ENCODE results near the gene LRRC36.
"Not testable (repeated sequence)": the region's sequence is repeated elsewhere in the genome, so short reads cannot be mapped to it uniquely, and the experiment has no call there.

Gene LRRC36

DNA sequence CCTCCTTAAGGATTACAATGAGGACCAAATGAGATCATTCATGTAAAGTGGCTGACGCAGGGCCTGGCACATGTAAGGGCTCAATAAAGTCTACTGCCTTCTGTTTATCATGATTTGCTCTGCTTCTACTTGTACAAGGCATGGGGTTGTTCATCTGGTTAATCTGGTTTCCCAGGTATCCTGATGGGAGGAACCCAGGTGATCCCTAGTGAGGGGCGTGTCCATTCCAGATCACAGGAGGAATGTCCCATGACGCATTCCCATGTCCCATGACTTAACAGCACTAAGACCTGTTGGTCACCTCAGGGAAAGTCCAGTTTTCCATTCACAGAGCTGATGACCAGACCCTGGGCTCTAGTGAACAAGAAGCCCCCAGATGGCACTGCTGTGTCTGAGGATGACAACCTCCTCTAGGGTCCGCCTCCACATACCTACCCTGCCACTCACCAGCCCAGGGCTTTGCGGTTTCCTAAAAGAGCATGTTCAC is 78.2 kb downstream of the LRRC36 start:
- no peak for DNase-seq

DNA sequence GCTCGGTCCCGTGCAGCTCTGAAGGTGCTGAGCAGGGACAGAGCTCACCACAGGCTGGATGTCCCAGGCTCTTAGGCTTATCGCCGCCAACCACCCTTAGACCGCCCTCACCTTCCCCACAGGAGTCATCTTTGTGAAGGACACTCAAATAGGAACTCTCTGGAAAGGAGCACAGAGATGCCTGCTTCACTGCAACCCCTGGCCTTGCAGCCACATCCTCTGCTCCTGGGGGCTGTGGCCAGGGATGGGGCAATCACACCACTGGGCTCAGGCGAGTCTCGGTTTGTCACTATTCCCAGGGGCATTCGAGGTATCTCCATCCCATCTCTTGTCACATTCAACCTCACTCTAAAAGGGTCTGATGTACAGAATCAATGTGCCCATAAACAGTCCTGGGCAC is 78.7 kb downstream of the LRRC36 start:
- DNase-seq: no peak

DNA sequence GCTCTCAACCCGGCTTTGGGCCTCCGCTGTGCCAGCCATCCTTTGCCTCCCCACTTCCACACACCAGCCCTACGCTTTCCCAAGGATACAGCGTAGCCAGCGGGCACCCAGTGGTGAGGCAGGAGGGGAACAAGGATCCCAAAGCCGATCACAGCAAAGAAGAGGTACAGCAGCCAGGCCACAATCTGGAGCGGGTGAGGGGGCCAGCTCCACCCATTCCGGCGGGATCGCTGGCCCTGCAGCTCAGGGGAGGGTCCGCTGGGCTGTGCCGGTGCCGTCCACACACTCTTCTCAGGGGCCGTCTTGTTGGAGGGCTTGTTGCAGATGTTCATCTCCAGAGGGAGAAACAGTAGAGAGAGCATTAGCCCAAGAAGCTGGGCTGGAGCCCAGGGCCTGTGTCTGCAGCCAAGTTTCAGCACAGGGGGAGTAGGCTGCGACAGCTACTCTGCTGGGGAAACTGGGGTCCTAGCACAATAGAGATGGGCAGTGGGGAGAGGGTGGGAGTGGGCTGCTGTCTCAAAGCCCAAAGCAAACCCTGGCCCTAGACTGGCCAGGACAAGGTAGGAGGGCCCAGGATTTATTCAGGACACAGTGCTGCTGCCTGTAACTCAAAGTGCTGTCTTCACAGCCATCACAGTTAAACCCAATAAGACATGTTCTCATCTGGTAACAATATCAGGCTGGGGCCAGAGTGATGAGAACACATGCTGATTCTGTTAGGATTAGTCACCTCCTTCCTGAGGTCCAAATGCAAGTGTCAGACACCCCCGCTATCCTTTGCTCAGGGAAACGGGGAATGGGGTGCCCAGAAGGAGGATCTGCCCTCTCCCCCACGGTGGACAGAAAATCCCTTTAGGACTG is 79.7 kb downstream of the LRRC36 start:
- no peak for DNase-seq

DNA sequence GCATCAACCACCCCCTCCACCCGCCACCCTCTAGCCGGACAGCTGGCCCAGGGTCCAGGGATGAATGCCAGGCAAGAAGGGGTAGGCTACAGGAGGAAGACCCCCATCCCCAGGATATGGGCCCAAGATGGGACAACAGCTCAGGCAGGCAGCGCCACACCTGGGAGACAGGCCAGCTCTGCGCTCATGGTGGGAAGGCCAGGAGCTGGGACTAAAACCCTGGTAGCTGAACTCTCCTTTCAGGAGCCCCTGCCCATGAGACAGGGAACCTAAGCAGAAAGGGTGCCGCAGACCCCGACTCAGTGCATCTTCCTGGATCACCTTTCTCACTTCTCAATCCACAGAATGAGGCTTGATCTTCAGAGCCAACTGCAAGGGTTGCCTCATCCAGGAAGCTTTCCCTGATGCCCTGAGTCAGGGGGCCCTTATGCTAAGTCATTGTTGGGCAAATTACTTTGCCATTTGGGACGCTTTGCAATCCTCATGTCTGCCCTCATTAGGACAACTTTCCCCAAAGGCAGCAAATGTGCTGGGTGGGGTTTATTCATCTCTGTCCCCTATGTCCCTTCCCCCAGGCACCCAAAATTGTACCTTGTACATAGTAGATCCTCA is 80.7 kb downstream of the LRRC36 start:
- no peak for DNase-seq

DNA sequence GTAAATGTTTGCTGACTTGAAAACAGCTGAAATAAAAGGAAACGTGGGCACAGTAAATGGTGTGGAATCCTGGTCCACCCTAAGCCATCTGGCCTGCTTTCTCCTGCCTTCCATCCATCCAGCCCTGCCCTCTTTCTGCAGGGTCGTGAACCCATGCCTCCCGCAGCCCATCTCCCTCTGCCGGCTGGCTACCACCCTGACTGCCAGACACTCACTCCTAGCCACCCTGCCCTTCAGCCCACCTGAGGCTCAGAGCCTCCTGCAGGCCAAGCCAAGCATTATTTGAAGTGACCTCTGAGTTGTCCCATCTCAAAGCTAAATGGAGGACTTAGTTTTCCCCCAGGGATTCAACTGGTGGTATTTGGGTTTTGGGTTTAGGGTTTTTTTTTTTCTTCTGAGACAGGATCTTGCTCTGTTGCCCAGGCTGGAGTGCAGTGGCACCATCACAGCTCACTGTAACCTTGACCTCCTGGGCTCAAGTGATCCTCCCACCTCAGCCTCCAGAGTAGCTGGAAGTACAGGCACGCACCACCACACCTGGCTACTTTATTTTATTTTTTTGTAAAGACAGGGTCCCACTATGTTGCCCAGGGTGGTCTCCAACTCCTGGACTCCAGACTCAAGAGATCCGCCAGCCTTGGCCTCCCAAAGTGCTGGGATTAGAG is 81.3 kb downstream of the LRRC36 start:
- no peak for DNase-seq

DNA sequence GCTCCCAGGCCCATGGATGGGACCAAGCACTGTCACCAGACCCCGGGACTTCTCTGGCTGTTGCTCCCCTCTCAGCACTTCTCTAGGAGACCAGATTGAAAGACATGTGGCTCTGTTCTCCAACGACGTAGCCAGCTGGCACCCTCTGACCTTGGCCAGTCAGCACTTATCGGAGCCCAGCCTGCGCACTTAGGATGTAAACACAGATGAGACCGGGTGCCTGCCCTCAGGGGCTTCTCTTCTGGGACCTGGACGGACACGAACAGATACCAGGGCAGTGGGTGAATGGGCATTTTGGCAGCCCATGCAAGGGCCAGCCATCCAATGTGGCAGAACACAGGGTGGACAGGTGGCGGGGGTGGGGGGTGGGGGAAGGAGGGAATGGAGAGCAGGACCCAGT is 83.0 kb downstream of the LRRC36 start:
- DNase-seq: no peak

DNA sequence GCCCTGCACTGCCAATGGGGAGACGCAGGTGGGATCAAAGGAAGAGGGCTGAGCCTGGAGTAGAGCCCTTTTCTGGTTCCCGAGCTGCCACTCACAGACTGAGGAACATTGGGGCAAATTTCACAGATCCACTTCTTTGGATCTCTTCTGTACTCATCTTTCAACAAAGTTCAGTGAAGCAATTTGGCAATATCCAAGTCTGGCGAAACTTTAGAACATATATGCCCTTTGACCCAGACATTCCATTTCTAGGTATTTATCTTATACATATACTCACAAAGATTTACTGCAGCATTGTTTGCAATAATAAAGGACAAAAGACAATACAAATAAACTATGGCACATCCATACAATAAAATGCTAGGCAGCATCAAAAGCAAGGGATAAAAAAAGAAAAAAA is 84.7 kb downstream of the LRRC36 start:
- DNase-seq: no peak

DNA sequence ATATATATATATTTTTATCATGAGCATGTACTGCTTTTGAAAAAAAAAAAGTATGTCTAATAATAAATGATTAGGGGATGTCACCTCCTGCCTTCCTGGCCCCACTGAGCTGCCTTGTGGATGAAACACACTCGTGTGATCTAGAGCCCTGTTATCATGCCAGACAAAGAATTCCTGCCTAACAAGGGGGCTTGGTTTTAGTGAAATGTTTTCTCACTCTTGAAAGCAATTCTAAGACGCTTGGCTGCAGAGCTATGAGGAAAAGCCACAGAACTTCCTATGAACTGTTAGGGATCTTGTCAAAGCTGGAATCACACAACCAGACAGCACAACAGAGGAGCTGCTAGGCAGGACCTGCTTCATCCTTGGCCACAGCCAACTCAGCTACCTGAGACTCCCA is 85.7 kb downstream of the LRRC36 start:
- no peak for DNase-seq

DNA sequence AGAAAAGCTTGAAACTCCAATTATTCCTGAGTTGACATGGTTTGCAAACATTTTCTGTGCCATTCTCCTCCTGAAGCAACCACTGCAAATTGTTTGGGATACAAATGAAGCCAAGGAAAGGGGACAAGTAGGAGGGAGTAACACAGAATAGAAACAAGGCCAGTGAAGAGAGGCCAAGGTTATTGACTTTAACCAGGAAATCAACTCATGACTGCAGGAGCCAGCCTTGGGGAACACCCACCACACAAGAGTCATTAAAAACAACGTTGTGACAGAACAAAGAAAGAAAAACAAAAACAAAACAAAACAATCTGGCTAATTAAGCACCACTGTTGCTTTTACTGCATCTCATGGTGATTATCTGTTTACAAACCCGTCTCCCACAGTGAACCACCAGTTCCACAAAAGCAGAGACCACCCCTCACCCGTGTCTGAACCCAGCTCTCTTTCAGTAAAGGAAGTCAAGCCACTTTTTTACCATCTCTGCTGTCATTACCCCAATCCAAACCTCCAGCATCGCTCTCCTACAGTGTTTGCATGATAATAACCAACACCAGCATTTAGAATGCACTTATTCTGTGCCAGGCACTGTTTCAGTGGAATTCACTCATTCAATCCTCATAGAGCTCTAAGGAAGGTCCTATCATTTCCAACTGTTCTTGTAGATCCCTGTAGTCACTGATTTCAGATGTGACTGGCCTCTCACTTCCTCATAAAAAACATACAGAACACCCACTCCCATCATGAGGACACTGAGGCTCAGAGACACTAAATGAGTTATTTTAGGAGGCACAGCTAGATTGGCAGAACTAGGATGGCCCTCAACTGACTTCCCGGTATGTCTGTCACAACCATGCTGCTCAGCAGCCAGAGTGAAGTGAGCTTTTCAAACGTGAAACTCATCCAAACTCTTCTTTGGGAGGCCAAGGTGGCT is 87.6 kb downstream of the LRRC36 start:
- no peak for DNase-seq

DNA sequence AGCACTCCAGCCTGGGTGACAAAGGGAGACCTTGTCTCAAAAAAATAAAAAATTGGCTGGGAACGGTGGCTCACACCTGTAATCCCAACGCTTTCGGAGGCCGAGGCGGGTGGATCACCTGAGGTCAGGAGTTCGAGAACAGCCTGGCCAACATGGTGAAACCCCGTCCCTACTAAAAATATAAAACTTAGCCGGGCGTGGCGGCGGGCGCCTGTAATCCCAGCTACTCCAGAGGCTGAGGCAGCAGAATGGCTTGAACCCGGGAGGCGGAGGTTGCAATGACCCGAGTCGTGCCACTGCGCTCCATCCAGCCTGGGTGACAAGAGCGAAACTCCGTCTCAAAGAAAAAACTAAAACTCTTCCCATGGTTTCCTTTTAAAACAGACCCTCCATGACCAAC is 88.8 kb downstream of the LRRC36 start:
- DNase-seq: not testable (repeated sequence)

DNA sequence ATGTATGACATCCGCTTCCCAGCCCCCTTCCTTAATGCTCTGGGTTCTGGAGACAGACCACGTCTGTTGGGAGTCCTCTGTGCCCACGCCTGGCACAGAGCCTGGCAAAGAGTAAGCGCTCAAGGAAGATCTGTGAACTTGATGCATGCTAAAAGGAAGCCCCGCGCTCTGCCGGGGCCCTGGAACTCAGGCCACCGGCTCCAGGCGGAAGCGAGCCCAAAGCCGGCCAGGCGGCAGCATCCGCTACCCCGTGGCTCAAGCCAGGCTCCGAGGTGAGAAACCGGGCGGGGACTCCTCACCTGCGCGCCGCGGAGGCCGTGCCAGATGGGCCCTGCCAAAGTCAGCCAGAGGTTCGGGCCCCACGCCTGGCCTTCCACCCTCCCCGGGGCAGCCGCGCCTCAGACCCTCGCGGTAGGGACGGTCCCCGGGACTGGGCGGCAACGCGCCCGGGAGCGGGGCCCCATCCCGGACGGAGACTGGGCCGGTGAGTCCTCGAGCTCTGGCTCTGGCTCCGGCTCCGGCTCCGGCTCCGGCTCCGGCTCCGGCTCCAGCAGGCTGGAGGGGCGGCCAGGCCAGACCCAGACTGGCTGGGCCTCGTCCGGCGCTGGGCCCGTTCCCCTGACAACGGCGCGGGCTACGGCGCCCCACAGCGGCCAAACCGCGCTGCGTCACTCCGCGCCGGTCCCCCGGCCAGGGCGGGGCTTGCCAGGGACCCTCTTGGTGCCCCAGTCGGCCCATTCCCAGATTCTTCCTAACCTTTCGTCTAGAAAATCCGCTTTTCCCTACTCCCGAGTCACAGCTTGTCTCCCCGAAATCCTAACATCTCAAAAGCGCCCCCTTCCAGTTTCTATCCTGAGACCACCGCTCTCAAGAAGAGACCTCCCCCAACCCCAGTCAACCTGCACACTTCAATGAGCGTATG is 89.5 kb downstream of the LRRC36 start, which contains the start of gene ZDHHC1:
TSS of gene ZDHHC1 (minus strand) at position 606 of the 922 bp plus-strand sequence. CDS start 8,702 bp downstream, outside the sequence.
- DNase-seq: peak; percentile 59 to 71

DNA sequence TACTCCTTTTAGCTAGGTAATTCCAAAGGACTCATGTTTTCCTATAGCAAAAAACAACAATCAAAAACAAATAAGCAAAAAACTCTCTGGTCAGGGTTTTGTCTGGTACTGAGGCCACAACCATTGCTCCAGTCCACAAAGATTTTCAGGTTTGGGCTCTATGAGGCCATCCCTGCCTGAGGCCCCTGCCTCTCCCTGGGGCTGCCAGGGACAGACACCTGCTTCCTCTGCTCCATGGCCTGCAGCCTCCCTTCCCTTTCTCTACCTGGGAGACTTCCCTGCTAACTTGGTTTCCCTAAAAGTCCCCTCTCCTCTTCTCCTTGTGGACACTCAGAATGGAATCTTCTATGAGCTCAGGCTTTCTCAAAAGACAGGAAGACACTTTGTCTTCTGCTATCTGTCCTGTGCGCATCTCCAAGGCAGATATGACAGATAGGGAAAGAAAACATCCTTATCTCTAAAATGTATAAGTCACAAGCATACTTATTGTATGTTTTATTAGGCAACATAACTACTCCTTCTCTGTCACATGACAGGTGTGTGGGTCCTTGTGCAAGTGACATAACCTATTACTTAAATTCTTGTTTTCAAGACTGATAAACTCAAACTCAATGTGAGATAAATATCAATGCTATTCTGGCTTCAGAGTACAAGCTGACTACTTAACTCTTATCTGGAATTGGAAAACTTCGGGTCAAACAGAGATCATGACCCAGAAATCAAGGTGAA is 90.9 kb downstream of the LRRC36 start:
- DNase-seq: no peak

DNA sequence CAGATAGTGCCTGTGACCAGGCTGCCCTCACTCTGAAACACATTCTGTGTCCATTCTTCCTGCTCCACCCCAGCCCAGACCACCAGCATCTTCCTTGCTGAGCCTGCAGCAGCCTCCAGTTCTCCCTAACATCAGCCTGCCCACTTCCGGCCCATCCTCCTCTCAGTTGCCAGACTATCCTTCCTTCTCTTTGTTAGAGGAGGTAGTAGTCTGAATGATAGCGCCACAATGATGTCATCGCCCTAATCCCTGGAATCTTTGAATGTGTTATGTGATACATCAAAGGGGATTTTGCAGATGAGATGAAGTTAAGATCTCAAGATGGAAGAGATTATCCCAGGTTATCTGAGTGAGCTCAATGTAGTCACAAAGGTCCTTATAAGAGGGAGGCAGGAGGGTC is 92.9 kb downstream of the LRRC36 start:
- DNase-seq: no peak

DNA sequence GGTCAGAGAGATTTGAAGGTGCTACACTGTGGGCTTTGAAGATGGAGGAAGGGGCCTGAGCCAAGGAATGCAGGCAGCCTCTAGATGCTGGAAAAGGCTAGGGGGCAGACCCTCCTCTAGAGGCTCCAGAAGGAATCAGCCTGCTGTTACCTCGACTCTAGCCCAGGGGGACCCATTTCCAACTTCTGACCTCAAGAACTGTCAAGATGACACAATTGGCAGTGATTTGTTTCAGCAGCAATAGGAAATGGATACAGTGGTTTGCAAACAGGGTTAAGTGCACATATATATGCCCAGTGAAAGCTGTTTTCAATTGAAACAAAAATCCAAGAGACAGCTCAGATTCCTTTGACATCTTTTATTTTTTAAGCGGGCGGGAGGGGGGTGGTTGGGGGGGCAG is 93.3 kb downstream of the LRRC36 start:
- DNase-seq: no peak

DNA sequence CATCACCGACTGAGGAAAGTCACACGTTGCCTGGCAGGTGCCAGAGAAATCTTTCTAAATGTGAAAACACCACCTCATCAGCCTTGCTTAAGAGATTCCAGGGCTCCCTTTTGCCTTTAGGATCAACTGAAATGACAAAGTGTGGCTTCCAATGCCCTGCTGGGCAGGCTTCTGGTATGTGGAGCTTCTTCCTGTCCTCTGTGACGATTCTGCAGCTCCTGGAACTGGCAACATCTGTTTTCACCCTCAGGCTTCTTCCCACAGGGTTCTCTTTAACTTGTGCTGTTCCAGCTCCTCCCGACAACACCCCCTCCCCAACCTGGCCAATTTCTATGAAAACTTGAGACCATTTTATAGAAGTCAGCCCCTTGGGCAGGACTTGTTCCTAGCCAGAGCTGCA is 94.4 kb downstream of the LRRC36 start:
- DNase-seq: no peak

DNA sequence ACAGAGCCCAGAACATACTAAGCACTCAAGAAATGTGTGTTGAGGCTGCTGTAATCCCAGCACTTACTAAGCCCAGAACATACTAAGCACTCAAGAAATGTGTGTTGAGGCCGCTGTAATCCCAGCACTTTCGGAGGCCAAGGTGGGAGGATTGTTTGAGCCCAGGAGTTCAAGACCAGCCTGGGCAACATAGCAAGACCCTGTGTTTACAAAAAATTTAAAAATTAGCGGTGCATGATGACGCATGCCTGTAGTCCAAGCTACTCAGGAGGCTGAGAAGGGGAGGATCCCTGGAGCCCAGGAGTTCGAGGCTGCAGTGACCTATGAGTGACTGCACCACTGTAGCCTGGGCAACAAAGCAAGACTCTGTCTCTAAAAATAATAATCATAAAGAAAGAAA is 96.4 kb downstream of the LRRC36 start:
- DNase-seq: no peak

DNA sequence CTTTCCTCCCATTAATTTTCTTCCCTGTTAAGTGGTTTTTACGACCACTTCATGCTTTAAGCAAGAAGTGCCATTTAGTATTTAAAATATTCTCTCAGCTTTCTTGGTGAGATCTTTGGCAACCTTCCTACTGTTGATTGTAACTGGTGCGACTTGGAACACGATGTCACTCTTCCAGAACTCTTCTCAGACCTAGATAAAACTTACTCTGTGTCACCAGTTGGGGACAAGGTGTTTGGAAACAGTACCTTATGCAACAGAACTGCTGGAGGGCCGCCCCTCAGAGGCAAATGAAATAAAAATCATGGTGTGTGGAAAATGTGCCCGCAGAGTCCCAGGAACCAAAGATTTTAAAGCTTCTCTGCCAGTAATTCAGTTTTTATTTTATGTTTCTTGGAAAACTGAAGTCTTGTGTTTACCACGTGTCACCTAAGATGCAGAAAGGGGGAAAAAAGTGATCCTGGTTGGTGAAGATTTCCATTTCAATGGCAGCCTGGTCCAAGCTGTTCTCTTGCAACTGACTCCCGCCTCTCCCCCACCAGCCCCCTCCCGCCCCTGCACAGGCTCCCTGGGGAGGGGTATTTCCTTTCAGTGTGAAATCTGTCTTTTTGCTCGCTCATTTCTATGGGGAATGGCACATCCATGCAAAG is 97.1 kb downstream of the LRRC36 start:
- no peak for DNase-seq

DNA sequence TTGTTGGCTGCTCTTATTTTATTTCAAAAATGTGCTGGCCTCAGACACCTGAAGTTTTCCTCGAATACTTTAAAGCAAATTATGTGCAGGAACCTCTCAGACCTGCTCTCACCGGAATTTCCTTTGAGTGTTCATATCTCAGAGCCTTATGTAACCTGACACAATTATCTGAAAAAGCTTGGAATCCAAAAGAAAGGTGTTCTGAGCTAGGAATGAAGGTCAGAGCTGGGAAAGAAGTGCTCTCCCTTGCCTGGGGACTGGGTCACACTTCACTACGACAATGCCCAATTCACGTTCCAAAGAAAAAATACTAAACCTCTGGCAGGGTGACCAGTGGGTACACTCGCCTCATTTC is 97.6 kb downstream of the LRRC36 start:
- no peak for DNase-seq

DNA sequence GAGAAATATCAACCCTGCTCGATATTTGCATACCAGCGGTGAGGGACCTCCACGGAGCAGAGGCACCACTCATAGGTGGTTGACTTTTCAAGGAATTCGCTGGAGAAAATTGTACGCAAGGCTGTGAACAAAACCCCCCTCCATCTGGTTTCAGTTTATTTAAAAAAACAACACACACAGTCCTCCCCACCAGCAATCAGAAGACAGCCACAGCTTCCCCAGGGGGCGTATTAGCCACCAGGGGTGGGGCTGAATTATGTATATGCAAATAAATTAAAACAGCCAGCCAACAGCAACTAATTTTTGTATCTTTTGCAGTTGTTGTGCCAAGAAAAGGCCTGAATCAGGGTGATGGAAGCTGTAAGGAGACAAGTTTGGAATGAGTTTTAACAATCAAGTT is 98.4 kb downstream of the LRRC36 start:
- DNase-seq: no peak

DNA sequence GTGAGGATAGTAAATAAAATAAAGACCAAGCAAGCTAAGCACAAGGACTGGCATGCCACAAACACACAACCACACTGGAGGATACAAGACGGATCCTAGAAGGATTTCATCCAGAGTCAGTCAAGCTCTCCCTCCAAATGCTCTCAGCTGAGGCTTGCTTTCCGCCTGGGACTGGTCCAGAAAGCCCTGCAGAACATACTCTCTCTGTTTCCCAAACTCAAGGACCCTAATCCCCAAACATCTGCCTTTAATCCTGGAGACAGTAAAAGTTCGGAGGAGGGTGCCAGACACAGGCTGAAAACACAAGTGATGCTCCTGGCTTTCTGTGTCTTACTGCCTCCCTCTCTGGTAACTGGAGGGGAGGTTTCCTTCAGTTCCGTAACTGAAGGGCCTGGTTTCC is 99.0 kb downstream of the LRRC36 start:
- no peak for DNase-seq
